SW480 (cell line): Measurements from ENCODE around the gene CLPSL1.

Source experiments
- DNase-seq: peaks from one replicate; pipeline ENCODE4 v3.0.0-alpha.2; 2016; ENCODE audit warnings: low spot score

Gene CLPSL1

DNA sequence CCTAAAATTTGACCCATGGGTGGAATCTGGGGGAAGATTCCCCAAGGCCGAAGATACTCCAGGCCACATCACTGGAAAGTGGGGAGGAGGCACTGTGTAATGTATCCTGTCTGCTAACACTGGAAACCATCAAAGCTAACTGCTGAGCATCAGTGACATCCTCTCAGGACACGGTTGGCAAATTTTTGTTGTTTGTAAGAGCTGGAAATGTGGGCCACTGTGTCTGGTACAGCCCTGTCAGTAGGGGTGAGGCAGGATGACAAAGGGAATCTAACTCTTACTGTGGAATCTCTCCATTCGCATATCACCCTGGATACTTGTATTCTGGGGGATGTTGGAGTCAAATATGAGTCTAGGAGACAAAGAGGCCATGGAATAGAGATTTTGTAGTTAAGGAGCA, 21.4 kb upstream of the CLPSL1 start:
- DNase-seq, result no peak

DNA sequence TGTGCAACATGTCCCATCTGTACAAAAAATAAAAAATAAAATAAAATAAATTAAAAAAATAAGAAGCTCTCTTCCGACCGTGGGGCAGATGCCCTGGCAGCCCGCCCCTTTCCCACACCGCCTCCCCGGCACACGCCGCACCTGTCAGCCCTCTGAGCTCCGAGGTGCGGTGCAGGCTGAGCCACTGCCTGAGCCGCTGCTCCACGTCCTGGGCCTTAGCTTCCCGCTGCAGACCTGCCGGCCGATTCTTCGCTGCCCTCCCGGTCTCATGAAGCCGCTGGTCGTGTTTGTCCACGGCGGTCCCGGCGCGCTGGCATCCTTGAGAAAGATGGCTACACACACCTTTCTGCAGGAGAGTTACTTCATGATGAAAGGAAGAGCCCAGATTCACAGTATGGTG, 15.1 kb upstream of the CLPSL1 start:
- DNase-seq, result no peak

DNA sequence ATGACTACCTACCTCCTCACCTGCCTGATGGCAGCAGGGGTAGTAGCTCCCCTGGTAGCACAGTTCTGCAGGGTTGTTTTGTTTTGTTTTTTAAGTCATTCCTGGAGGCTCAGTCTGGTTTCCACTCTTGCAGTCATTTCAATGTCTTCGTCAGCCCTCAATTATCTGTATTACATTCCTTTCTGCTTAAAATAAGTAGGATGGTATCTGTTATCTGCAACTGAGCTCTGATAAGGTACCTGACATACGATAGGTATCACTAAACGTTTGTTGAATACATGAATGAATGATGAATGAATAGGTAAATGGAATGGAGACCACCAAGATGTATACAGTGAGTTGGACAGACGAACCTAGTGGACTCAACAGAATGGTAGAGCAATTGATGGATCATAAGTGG, 11.6 kb upstream of the CLPSL1 start:
- no peak for DNase-seq

DNA sequence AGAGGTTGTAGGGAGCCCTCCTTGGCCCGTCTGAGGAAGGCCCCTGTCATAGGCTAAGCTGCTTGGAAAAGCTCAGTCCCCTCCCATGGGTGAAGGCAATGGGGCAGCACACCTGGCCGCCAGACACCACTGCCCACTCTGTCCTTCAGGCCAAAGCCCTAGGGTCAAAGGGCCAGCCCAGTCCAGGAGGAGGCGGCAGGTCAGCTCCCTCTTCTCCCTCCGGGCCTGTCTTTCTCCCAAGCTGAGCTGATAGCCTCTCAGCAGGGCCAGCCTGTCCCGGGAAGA, 9.5 kb upstream of the CLPSL1 start:
- DNase-seq, result no peak

DNA sequence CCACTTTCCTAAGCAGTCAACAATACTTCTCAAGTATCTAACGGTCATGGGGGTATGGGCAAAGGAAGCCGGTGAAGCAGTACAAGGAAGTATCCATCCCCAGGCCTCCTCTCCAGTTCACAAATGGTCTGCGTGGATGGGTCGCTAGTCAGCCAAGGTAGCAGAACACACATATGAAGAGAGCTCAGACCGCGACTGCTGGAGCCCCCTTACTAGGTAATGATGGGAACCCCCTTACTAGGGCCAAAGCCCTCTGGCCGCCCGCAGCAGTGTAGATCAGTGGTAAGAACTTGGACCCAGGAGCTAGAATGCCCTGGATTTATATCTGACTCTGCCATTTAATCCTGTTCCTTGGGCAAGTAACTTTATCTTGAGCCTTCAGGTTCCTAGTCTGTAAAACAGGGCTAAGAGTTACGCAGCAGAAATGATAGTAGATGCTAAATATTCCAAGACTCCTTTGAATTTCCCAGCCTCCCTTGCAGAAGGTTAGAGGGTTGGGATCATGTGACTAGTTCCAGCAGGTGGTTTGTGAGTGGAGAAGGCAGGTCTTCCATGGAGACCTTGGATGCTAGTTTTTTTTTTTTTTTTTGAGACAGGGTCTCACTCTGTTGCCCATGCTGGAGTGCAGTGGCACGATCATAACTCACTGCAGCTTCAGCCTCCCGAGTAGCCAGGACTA, 6.6 kb upstream of the CLPSL1 start:
- no peak for DNase-seq

DNA sequence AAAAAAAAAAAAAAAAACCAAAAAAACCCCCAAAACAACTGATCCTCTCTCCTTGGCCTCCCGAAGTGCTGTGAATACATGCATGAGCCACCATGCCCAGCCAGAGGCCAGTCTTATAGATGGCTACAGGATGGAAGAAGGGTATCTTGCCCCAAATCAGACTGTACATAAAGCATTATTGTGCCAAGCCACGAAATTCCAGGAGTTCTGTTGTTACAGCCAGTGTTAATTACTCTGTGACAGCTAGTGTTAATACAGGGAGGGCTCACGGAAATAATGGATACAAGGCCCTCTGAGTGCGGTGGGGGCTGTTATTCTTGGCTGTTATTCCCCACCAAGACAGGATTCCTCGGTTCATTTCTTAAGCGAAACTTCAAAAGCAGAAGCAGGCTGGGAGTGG, 5.8 kb upstream of the CLPSL1 start:
- no peak for DNase-seq

DNA sequence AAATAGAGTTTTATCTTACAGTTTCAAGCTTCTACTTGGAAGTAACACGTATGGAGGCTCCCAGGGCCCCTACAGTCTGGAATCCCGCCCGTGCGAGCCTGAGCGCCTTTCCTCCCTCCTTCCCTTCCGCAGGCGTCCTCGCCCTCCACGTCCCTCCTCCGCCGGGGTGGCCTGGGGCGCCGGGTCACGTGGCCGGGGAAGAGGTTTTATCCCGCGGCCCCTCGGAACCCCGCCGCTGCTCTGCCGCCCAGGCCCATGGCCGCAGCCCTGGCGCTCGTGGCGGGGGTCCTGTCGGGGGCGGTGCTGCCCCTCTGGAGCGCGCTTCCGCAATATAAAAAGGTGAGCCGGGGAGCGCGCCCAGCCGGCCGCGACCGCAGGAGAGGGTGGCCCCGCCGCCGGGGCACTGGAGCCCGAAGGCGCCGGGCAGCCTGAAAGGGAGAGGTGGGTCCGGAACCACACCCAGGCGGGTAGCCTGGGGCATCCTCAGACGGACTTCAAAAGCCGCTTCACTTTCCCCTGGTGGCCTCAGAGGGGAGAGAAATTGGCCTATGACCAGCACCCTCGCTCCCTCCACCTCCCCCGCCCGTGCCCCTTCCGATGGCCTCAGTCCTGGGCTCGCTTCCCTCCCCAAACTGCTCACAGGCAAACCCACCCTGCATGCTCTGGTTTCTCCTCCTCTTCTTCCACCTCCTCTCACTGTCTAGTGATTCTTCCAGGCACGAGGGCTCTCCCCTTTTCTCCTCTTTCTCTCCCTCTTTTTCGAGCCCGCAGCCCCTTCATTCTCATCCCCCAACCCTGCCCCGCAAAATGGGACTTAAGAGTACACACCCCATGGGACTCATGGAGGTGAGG, 4.2 kb upstream of the CLPSL1 start, which contains the start of gene CLPSL2:
TSS of gene CLPSL2 (plus strand) at position 235 of the 852 bp plus-strand sequence. CDS start at position 256, 21 bp downstream.
- peak; percentile 36 for DNase-seq

DNA sequence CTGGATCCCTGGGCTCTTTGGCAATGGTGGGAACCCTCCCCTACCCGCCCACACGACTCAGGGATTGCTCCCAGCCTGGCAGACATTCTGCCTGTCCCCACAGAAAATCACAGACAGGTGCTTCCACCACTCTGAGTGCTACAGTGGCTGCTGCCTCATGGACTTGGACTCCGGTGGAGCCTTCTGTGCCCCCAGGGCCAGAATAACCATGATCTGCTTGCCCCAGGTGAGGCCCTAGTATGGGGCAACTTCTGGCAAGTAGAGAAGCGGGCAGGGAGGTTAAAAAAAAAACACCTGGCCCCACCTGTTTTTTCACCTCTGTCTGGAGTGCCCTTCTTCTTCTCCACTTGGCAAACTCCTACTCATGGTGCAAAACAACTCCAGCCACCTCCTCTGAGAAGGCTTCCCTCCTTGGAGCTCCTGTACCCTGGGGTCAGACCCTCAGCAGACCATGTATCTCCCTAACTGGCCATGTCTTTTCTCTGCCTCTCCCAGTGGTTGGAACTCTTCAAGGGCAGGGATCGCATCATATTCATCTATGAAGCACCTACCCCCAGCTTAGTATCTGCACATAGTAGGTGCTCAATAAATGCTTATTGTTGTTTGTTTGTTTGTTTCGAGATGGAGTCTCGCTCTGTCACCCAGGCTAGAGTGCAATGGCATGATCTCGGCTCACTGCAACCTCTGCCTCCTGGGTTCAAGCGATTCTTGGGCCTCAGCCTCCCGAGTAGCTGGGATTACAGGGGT, 3.3 kb upstream of the CLPSL1 start:
- DNase-seq, result no peak

DNA sequence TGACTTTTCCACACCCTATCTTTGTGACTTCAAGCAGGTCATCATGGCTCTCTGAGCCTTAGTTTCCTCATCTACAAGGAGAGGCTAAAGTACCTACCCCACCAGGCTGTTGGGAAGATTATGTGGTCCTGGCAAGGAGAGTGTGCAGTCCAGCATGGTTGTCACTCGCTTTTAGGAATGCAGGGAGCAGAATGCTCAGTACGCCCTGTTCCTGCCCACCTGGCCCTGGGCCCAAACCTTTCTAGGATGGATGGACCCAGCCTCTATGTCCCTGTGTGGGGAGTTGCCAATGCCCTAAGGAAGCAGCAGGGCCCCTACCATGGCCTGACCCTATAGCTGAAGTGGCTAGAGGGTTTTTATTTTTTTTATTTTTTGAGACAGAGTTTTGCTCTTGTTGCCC, 2.4 kb upstream of the CLPSL1 start:
- no peak for DNase-seq

DNA sequence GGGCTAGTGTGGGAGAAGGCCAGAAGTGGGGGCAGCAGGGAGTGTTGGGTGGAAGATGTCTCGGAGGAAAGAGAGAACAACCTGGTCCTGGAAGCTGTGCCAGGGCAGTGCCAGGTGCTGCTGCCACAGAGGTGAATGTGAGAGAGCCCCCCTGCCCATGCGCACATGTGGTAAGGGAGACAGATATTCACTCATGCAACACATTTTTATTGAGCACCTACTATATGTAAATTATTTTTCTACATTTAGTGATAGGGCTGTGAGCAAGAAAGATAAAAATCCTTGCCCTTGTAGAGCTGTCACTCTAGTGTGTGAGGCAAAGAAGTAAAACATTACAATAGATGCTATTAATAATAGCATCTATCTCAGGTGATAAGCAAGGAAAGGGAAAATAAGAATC, 471 bp downstream of the CLPSL1 start:
- DNase-seq, result no peak

DNA sequence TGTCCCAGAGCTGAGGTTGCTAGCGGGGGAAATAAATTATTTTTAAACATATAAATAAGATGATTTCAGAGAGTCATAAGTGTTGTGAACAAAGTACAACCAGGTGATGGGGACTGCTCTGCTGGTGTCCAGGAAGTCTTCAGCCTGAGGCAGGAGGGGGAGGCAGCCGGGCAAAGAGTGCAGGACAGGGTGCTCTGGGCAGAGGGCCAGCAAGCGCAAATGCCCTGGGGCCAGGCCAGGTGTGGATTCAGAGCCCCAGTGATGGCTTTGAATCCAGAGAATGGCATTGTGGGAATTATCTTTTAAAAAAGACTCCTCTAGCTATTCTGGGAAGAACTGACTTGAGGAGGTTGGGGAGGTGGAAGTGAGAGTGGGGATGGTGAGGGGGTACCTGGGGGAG, 1.6 kb downstream of the CLPSL1 start:
- DNase-seq, result no peak

DNA sequence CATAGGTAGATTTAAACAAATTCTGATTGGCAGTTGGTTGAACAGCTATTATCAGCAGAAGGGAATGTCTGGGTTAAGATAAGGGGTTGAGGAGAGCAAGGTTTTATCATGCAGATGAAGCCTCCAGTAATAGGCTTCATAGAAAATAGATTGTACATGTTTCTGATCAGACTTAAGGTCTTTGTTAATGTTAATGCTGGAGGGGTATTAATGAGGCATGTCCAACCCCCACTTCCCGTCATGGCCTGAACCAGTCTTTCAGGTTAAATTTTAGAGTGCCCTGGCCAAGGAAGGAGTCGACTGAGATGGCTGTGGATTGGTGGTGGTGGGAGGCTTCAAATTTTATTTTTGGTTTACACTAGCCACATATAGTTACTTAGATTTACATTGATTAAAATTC, 3.4 kb downstream of the CLPSL1 start:
- no peak for DNase-seq

DNA sequence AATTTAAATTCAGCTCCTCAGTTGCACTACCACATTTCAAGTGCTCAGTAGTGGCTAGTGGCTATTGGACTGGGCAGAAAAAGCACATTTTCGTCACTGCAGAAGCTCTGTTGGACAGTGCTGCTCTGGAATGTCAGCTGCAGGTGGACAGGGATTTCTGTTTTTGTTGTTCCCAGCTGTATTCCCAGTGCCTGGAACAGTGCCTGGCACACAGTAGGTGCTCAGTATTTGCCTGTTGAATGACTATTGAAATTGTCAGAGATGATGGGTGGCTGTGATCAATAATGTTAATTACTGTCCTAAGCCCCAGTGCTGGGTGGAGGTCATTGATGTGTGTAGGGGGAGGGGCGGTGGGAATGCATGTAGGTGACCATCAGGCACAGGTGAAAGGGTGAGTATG, 5.5 kb downstream of the CLPSL1 start:
- no peak for DNase-seq

DNA sequence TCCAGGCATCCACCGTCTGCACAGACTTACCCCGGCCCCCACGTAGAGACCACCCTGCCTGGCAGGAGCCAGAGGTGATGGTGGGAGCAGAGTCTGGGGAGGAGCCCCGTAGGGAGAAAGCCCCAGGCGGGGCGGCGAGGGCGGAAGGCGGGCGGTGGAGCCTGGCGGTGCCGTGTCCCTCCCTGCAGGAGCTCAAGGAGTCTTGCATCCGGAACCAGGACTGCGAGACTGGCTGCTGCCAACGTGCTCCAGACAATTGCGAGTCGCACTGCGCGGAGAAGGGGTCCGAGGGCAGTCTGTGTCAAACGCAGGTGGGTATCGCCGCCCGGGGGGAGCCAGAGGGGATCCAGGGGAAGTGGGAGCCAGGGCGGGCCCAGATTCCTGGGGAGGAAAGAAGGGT, 6.0 kb downstream of the CLPSL1 start:
- DNase-seq, result no peak

DNA sequence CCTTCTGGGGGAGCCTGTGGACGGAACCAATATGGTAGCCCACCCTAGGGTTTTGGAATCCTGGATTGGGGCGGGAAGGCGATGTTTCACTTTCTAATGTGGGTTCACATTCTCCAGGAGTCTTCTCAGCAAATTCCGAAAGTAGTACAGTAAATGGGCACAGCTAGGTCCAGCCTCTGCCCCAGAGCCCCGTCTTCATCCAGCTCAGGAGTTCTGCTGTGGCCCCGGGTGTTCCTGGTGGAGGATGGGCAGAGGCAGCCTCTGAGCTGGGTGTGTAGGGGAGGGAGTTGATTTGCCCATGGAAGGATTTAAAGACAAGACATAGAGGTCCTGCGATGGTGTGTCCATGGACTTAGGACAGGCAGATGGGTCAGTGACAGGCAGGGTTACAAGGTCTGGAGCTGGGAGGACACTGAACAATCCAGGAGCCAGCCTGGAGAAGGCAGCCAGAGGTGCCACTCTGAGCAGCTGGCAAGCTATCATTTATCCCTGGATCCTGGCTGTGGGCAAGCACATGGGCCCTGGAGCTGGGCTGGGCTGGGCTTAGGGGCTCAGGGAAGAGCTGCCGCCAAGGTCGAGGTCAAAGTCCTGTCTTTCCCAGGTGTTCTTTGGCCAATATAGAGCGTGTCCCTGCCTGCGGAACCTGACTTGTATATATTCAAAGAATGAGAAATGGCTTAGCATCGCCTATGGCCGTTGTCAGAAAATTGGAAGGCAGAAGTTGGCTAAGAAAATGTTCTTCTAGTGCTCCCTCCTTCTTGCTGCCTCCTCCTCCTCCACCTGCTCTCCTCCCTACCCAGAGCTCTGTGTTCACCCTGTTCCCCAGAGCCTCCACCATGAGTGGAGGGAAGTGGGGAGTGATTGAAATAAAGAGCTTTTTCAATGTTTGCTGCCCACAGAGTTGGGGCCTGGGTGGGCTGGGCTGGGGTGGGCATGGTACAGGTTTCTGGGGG, 6.7 kb downstream of the CLPSL1 start:
- DNase-seq, result no peak

DNA sequence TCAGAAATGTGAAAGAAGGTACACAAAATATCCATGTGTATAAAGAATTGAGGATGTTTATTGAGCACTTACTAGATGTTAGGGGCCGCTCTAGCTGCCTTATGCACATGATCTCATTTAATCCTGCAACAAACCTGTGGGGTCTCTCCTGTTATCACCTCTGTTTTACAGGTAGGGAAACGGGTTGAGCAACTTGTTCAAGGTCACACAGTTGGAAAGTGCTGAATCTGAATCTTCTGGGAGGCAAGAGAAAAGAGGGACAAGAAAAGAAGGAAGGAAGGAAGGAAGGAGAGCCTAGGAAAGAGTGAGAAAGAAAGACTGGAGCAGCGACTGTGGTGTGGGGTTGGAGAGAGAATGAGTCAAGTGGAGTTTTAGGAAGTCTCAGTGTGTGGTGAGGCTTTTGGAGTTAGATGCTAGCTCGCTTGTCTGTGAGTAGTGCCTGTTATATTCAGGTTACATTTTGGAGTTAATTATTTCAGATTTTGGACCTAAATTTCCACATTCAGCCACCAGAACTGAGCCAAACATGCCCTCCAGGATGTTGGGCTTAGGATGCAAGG, 7.7 kb downstream of the CLPSL1 start:
- no peak for DNase-seq

DNA sequence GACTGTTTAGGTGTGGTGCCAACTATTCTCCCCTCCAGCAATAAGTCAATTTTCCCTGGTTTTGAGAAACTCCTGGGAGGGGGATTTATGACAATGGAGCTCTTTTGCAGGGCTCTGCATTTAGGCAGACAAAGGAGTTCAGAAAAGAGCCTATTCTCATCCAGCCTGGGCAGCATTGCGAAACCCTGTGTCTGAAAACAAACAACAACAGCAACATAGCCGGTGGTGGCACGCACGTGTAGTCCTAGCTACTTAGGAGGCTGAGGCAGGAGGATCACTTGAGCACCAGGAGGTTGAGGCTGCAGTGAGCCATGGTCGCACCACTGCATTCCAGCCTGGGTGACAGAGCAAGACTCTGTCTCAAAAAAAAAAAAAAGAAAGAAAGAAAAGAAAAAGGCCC, 9.9 kb downstream of the CLPSL1 start:
- DNase-seq, result no peak

DNA sequence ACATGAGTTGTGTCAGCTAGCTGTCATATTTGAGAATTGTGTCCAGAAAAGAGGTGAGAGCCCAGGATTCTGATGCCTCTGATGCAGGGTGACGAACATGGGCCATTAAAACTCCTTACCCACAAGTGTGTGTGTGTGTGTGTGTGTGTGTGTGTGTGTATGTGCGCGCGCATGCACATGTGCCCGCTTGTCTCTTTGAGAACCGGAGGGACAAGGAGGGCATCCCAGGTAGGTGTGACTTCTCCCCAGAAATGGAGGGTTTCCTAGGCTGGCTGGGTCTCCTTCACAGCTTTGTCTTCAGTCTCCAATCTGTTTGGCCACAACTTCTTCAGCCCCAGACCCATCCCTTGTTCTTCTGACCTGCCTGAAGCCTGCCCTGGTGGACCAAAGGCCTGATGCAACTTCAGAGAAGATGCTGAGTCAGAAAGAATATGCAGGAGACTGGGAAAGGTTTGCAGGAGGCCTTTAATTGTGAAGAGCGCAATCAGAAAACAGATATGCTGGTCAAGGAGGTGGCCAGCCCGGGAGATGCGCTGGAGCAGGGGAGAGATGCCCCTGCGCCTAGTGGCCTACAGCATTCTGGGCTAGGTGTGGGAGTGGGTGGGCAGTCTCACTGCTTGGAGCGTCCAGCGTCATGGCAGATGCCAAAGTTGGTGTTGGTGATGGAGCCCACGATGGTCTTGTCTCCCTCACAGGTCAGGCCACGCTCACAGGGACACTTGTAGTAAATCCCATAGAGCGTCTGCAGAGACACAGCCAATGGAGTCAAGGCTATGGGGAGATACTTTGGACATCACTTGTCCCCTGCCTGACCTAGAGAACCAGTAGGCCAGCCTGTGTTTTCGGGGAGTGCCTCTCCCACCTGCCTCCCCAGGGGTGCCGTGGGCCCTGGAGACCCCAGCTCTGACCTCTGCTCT, 14.0 kb downstream of the CLPSL1 start:
- no peak for DNase-seq

DNA sequence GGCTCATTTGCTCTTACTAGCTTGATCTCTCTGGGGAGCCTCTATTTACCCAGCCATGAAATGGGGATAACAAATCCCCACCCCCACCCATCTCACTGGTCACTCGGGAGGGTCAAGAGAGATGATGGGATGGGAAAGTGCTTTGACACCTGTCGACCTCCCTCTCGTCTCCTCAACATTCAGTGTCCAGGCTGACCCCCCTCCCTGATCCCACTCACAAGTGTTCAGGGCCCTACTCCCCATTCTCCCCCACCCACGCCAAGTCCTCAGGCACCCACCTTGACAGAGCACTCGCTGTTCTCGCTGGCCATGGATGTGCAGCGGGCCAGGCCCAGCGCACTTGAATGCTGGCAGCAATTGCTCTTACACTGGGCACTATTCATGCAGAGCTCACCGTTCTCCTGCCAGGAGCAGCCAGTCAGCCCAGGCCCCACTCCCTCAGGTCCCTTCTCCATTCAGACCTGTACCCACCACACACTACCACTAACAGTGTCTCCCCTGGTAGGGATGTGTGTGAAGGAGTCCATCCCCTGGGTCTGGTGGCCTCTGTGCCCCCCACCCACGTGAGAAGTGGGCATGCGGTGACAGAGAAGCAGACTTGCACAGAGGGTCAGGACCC, 14.7 kb downstream of the CLPSL1 start:
- DNase-seq, result no peak

DNA sequence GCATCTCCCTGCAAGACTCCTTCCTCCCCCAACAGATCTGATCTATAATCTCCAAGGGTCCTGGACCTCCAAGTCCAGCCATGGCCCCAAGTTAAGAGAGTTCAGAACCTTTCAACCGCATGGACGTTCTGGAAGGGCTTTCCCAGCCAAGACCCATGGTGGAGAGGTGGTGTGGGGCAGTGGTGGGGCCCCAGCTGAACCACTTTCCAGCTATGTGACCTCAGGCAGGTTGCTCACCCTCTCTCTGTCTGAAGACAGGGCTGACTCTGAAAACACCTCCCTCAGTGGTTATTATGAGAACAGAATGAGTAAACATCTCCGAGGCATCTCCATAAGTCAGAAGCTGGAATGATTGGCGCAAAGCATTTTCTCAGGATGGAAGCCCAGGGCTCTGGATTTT, 15.4 kb downstream of the CLPSL1 start:
- DNase-seq, result no peak
